ENCODE results near the gene BCCIP.

Gene BCCIP

GRCh38 chr10:125822878-125823662, at the start of gene BCCIP, which contains the start of gene UROS:
BCCIP (plus strand) TSS chr10:125823546; CDS start chr10:125823558, 12 bp downstream.
UROS (minus strand) TSS chr10:125823258; CDS start chr10:125816499, 6,759 bp downstream.
- peak; percentile 79 for DNase-seq

- no peak for DNase-seq
Observed at GRCh38 chr10:125773687-125774543, 49.4 kb upstream of the BCCIP start.

- no peak for DNase-seq
Observed at GRCh38 chr10:125774581-125775191, 48.7 kb upstream of the BCCIP start.

GRCh38 chr10:125775491-125776106, 47.7 kb upstream of the BCCIP start, which contains the start of gene MMP21:
MMP21 (minus strand) TSS chr10:125775821; CDS start chr10:125775821, 0 bp downstream.
- DNase-seq, result no peak

GRCh38 chr10:125777806-125778205, 45.5 kb upstream of the BCCIP start:
- DNase-seq, result no peak

GRCh38 chr10:125778556-125778955, 44.8 kb upstream of the BCCIP start:
- DNase-seq, result no peak

GRCh38 chr10:125779403-125780327, 43.7 kb upstream of the BCCIP start:
- no peak for DNase-seq

GRCh38 chr10:125781374-125781773, 42.0 kb upstream of the BCCIP start:
- no peak for DNase-seq

GRCh38 chr10:125782054-125782453, 41.3 kb upstream of the BCCIP start:
- no peak for DNase-seq

- DNase-seq, result no peak
Observed at GRCh38 chr10:125782616-125783015, 40.7 kb upstream of the BCCIP start.

- DNase-seq, result no peak
Observed at GRCh38 chr10:125783408-125783807, 39.9 kb upstream of the BCCIP start.

- DNase-seq, result no peak
Observed at GRCh38 chr10:125783957-125784356, 39.4 kb upstream of the BCCIP start.

GRCh38 chr10:125785791-125786190, 37.6 kb upstream of the BCCIP start:
- no peak for DNase-seq

- no peak for DNase-seq
Observed at GRCh38 chr10:125788156-125789034, 35.0 kb upstream of the BCCIP start.

GRCh38 chr10:125792342-125793300, 30.7 kb upstream of the BCCIP start:
- no peak for DNase-seq

GRCh38 chr10:125795128-125795527, 28.2 kb upstream of the BCCIP start:
- no peak for DNase-seq

- DNase-seq, result no peak
Observed at GRCh38 chr10:125795637-125796190, 27.6 kb upstream of the BCCIP start.

GRCh38 chr10:125797424-125797823, 25.9 kb upstream of the BCCIP start:
- DNase-seq, result no peak
